ENCODE results near the gene MELK. TPM values are rescaled to one million over a fixed set of nuclear protein-coding genes. Genes with fewer than 3 reads are reported as not detected.

MELK gene
- total RNA-seq, 1 experiment from 2014 or later = 63.2 TPM

DNA sequence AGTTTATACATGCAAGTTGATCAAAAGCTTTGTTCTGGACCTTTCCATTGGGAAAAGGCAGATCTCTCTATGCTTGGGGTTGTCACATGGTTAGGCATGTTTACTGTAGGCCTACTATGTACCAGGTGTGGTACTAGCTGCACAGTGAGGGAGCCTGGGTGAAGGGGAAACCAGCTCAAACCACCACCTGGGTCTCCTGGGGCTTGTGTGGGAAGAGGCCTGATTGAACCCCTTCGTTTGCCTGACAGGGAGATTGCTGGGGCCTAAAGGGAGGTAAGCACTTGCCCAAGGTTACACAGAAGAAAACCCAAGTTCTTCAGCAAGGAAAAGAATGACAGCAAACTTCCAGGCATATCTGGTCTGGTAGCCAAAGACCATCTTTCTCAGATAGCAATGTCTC lies 145.9 kb downstream of the MELK start (continued):
- no peak for TF ChIP-seq EZH2phosphoT487 (IDR thresholded peaks at IDR 0.05; ENCODE audit: borderline replicate concordance)
- no peak for TF ChIP-seq JUND (IDR thresholded peaks at IDR 0.05)
- no peak for TF ChIP-seq SP1 (IDR thresholded peaks at IDR 0.05; ENCODE audit: low read depth)
- no peak for TF ChIP-seq EGR1 (IDR thresholded peaks at IDR 0.05; ENCODE audit: low read depth)

DNA sequence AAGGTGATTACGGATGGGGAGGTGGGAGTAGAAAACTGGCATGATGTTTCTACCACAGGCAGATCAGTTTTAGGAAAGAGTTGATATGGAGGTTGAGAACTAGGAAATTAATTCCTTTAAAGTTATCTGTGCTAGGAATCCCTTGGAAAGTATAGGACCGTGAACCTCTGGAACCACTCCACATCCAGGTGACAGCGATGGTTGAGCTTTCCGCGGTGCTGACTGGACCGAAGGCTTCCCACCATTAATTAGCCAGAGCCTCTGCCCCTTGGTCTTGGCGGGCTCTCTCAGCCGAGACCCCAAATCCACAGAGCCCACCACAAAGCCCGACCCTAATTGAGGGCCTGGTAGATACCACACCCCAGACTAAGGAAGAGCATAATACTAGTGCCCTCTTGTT lies 147.3 kb downstream of the MELK start:
- Histone ChIP-seq H3K9ac (ENCODE audit: low read length) (no peak overlapping the region), H2AFZ (ENCODE audit: low read depth, low read length, poor library complexity, severe bottlenecking) (no peak overlapping the region), H3K36me3 (ENCODE audit: control insufficient read depth in 1 of 2, insufficient read depth in 2 of 2, low read length in 2 of 2) (no peaks in the 10 kb centered on the region), H3K9me2 (ENCODE audit: insufficient read depth) (no peaks in the 10 kb centered on the region), H3K4me2 (ENCODE audit: low read length) (no peak overlapping the region), H3K4me1 (ENCODE audit: control insufficient read depth in 1 of 2, insufficient read depth in 2 of 2, low read length in 2 of 2) (no peaks in the 10 kb centered on the region), H3K27me3 (ENCODE audit: insufficient read depth, low read length) (0 out of 2 replicates have a peak, but pooled peaks cover 4% of the 10 kb centered on the region), H3K4me3 (replicated peaks in 1 of 2; ENCODE audit: low read depth in 1 of 2, low read length in 2 of 2) (no peak overlapping the region), H3K27ac (ENCODE audit: low read depth, low read length) (no peak overlapping the region), H3K79me2 (ENCODE audit: insufficient read depth, low read length) (no peaks in the 10 kb centered on the region), H4K20me1 (ENCODE audit: insufficient read depth) (no peaks in the 10 kb centered on the region), H3K9me3 (ENCODE audit: control insufficient read depth in 1 of 2, insufficient read depth in 1 of 2, low read depth in 1 of 2, low read length in 2 of 2) (no peaks in the 10 kb centered on the region)
- ChIA-PET RAD21 (ENCODE audit: low non-redundant PET in 1 of 2, low total read pairs in 2 of 2, uncharacterized antibody in 2 of 2, unreplicated experiment in 2 of 2) (no interaction called here), POLR2A (no interaction called here), CTCF (no interaction called here)
- ATAC-seq (no peak), DNase-seq (ENCODE audit: low read depth, low spot score) (no peak)
- no TSS peak for BruUV-seq (replicated peaks)
- intact Hi-C loops (cut with micrococcal nuclease) = no loop called here
- TF ChIP-seq YY1 (IDR thresholded peaks at IDR 0.05; ENCODE audit: extremely low read depth, insufficient replicate concordance, low read depth, low read length) (no peak), EZH2 (IDR thresholded peaks at IDR 0.05) (no peak), ZNF274 (IDR thresholded peaks at IDR 0.05; ENCODE audit: low read depth, low read length) (no peak), ELF1 (IDR thresholded peaks at IDR 0.05; ENCODE audit: borderline replicate concordance, low read depth) (no peak), JUND (IDR thresholded peaks at IDR 0.05) (no peak), EGR1 (IDR thresholded peaks at IDR 0.05; ENCODE audit: low read depth) (no peak), SRF (IDR thresholded peaks at IDR 0.05; ENCODE audit: low read depth) (no peak), FOSL1 (IDR thresholded peaks at IDR 0.05; ENCODE audit: low read depth) (no peak), EZH2phosphoT487 (IDR thresholded peaks at IDR 0.05; ENCODE audit: borderline replicate concordance) (no peak), CEBPB (IDR thresholded peaks at IDR 0.05; ENCODE audit: low read depth) (no peak), CBX3 (IDR thresholded peaks at IDR 0.05; ENCODE audit: low read depth) (no peak), REST (IDR thresholded peaks at IDR 0.05; ENCODE audit: low read depth) (no peak), ZFX (IDR thresholded peaks at IDR 0.05) (no peak), POLR2AphosphoS5 (IDR thresholded peaks at IDR 0.05; ENCODE audit: low read depth, low read length) (no peak), SP1 (IDR thresholded peaks at IDR 0.05; ENCODE audit: low read depth) (no peak), RAD21 (IDR thresholded peaks at IDR 0.05; ENCODE audit: low read depth) (no peak)
- TF ChIP-seq, protein P1, sequence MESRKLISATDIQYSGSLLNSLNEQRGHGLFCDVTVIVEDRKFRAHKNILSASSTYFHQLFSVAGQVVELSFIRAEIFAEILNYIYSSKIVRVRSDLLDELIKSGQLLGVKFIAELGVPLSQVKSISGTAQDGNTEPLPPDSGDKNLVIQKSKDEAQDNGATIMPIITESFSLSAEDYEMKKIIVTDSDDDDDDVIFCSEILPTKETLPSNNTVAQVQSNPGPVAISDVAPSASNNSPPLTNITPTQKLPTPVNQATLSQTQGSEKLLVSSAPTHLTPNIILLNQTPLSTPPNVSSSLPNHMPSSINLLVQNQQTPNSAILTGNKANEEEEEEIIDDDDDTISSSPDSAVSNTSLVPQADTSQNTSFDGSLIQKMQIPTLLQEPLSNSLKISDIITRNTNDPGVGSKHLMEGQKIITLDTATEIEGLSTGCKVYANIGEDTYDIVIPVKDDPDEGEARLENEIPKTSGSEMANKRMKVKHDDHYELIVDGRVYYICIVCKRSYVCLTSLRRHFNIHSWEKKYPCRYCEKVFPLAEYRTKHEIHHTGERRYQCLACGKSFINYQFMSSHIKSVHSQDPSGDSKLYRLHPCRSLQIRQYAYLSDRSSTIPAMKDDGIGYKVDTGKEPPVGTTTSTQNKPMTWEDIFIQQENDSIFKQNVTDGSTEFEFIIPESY (IDR thresholded peaks at IDR 0.05; ENCODE audit: extremely low read depth, insufficient replicate concordance, low read length) = no peak
- TF ChIP-seq, protein P2, sequence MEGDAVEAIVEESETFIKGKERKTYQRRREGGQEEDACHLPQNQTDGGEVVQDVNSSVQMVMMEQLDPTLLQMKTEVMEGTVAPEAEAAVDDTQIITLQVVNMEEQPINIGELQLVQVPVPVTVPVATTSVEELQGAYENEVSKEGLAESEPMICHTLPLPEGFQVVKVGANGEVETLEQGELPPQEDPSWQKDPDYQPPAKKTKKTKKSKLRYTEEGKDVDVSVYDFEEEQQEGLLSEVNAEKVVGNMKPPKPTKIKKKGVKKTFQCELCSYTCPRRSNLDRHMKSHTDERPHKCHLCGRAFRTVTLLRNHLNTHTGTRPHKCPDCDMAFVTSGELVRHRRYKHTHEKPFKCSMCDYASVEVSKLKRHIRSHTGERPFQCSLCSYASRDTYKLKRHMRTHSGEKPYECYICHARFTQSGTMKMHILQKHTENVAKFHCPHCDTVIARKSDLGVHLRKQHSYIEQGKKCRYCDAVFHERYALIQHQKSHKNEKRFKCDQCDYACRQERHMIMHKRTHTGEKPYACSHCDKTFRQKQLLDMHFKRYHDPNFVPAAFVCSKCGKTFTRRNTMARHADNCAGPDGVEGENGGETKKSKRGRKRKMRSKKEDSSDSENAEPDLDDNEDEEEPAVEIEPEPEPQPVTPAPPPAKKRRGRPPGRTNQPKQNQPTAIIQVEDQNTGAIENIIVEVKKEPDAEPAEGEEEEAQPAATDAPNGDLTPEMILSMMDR (IDR thresholded peaks at IDR 0.05 in 2 of 3, conservative IDR thresholded peaks at IDR 0.05 in 1 of 3; ENCODE audit: borderline replicate concordance in 1 of 3, insufficient read depth in 1 of 3, low read depth in 2 of 3, low read length in 2 of 3) = no peak
- TF ChIP-seq, protein P3, sequence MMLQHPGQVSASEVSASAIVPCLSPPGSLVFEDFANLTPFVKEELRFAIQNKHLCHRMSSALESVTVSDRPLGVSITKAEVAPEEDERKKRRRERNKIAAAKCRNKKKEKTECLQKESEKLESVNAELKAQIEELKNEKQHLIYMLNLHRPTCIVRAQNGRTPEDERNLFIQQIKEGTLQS (IDR thresholded peaks at IDR 0.05) = no peak
